HepG2 (cell line): Measurements from ENCODE around the gene P4HA1. TPM values are rescaled to one million over a fixed set of nuclear protein-coding genes. Genes with fewer than 3 reads are reported as not detected.
A peak's percentile ranks its signal among the peaks of the same experiment; 100 is the strongest.

Source experiments
- BCL6 ChIP-seq: IDR thresholded peaks from 2 replicates; pipeline ENCODE4 v1.6.1; 2016; ENCODE audit warnings: missing genetic modification reagents, missing compliant biosample characterization
- DPF2 ChIP-seq: sonication (generic); formaldehyde crosslinking; IDR thresholded peaks from 2 replicates; pipeline ENCODE4 v1.4.0; 2020; ENCODE audit warnings: mild to moderate bottlenecking, low read depth, missing genetic modification reagents, borderline replicate concordance
- ETV5 ChIP-seq: IDR thresholded peaks from 2 replicates; pipeline ENCODE4 v1.6.1; 2018; ENCODE audit warnings: missing biosample characterization, missing genetic modification reagents, inconsistent platforms, borderline replicate concordance
- IRF2 ChIP-seq: IDR thresholded peaks from 2 replicates; pipeline ENCODE4 v1.6.1; 2018; ENCODE audit warnings: missing genetic modification reagents, missing compliant biosample characterization
- ISX ChIP-seq: sonication (generic); formaldehyde crosslinking; conservative IDR thresholded peaks from 2 replicates; pipeline ENCODE4 v1.5.0; 2020; ENCODE audit warnings: missing genetic modification reagents
- PHF21A ChIP-seq: sonication (generic); formaldehyde crosslinking; IDR thresholded peaks from 2 replicates; pipeline ENCODE4 v1.5.0; 2020; ENCODE audit warnings: mild to moderate bottlenecking, missing genetic modification reagents
- SMAD3 ChIP-seq: sonication (generic); formaldehyde crosslinking; IDR thresholded peaks from 2 replicates; pipeline ENCODE4 v1.4.0; 2020; ENCODE audit warnings: missing genetic modification reagents
- TCF7L2 ChIP-seq: IDR thresholded peaks from 2 replicates; pipeline ENCODE4 v1.6.1; 2011; ENCODE audit warnings: mild to moderate bottlenecking, low read depth, low read length, moderate library complexity
- ZFP1 ChIP-seq: IDR thresholded peaks from 2 replicates; pipeline ENCODE4 v1.6.1; 2016
- ZNF530 ChIP-seq: sonication (generic); formaldehyde crosslinking; IDR thresholded peaks from 2 replicates; pipeline ENCODE4 v1.5.0; 2020; ENCODE audit warnings: low read depth, mild to moderate bottlenecking, missing genetic modification reagents
- ZNF547 ChIP-seq: sonication (generic); formaldehyde crosslinking; IDR thresholded peaks from 2 replicates; pipeline ENCODE4 v1.5.1; 2020; ENCODE audit warnings: mild to moderate bottlenecking, missing genetic modification reagents
- polyA plus RNA-seq, 8 experiments: library from polyadenylated mRNA; depleted of rRNA in 3 of 8; stranded (reverse) in 7 of 8; unstranded in 1 of 8; fragments of >200 nt; fragmentation: Illumina TruSeq in 4 of 8; extraction: Trizol in 4 of 8; gene quantifications; 2 replicates each; pipeline versions ENCODE4 v1.2.1 to v1.2.3, GENCODE V29; 2011 to 2016; ENCODE audit warnings: low read depth in 4 of 8, missing spikeins in 1 of 8, mixed read lengths in 1 of 8; ENCODE audit not compliant: insufficient read depth in 1 of 8
- total RNA-seq, 5 experiments: library from RNA; depleted of rRNA; stranded (reverse); fragments of >200 nt; fragmentation: Illumina TruSeq; extraction: Trizol; gene quantifications; 2 replicates each; pipeline ENCODE4 v1.2.3, GENCODE V29; 2016; ENCODE audit warnings: low read depth in 1 of 5
- TF ChIP-seq, protein P1 (sequence below): sonication (generic); formaldehyde crosslinking; IDR thresholded peaks from 2 replicates; pipeline ENCODE4 v1.5.1; 2020; ENCODE audit warnings: mild to moderate bottlenecking, missing genetic modification reagents, borderline replicate concordance
- TF ChIP-seq, protein P2 (sequence below): IDR thresholded peaks from 2 replicates; pipeline ENCODE4 v1.6.1; 2012; ENCODE audit warnings: low read depth, low read length, improper control_type of control experiment
- TF ChIP-seq, protein P3 (sequence below): sonication (generic); formaldehyde crosslinking; IDR thresholded peaks from 2 replicates; pipeline ENCODE4 v1.4.0; 2020; ENCODE audit warnings: missing genetic modification reagents, low read depth, mild to moderate bottlenecking, borderline replicate concordance
- TF ChIP-seq, protein P4 (sequence below): sonication (generic); formaldehyde crosslinking; conservative IDR thresholded peaks from 2 replicates; pipeline ENCODE4 v1.4.0; 2020; ENCODE audit warnings: mild to moderate bottlenecking, missing genetic modification reagents, moderate library complexity

P4HA1 gene
- total and polyA plus RNA-seq, 2 of the 13 experiments (the other 11 are each of a cell fraction or from before 2014, with no cell fraction given) = 63.1 to 196 TPM

DNA sequence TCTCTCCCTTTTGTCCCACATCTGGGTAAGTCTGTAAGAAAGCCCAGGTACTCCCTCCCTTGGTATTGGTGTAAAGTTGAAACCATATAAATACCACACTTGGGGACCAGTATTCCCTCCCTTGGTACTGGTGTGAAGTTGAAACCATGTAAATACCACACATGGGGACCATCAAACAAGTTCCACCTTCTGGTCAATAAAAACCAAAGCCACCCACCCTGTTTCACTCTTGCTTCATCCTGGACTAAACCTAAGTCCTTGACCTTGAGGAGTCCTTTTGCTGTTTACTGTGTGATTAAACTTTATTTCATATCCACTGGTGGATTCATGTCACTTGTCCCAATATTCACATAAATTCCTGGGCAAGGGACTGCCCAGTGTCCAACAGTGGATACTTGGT is 8.4 kb downstream of the P4HA1 start (continued):
- TF ChIP-seq, protein P1, sequence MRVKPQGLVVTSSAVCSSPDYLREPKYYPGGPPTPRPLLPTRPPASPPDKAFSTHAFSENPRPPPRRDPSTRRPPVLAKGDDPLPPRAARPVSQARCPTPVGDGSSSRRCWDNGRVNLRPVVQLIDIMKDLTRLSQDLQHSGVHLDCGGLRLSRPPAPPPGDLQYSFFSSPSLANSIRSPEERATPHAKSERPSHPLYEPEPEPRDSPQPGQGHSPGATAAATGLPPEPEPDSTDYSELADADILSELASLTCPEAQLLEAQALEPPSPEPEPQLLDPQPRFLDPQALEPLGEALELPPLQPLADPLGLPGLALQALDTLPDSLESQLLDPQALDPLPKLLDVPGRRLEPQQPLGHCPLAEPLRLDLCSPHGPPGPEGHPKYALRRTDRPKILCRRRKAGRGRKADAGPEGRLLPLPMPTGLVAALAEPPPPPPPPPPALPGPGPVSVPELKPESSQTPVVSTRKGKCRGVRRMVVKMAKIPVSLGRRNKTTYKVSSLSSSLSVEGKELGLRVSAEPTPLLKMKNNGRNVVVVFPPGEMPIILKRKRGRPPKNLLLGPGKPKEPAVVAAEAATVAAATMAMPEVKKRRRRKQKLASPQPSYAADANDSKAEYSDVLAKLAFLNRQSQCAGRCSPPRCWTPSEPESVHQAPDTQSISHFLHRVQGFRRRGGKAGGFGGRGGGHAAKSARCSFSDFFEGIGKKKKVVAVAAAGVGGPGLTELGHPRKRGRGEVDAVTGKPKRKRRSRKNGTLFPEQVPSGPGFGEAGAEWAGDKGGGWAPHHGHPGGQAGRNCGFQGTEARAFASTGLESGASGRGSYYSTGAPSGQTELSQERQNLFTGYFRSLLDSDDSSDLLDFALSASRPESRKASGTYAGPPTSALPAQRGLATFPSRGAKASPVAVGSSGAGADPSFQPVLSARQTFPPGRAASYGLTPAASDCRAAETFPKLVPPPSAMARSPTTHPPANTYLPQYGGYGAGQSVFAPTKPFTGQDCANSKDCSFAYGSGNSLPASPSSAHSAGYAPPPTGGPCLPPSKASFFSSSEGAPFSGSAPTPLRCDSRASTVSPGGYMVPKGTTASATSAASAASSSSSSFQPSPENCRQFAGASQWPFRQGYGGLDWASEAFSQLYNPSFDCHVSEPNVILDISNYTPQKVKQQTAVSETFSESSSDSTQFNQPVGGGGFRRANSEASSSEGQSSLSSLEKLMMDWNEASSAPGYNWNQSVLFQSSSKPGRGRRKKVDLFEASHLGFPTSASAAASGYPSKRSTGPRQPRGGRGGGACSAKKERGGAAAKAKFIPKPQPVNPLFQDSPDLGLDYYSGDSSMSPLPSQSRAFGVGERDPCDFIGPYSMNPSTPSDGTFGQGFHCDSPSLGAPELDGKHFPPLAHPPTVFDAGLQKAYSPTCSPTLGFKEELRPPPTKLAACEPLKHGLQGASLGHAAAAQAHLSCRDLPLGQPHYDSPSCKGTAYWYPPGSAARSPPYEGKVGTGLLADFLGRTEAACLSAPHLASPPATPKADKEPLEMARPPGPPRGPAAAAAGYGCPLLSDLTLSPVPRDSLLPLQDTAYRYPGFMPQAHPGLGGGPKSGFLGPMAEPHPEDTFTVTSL = peak; percentile 78; the same call in 1 of the 2 replicates
- TF ChIP-seq TCF7L2 (no peak), ZFP1 (no peak), BCL6 (peak; percentile 79), SMAD3 (CRISPR knock-in tag) (0 out of 2 replicates have a peak, but pooled peaks have one; percentile 41), PHF21A (peak; percentile 59; the same call in 1 of the 2 replicates), IRF2 (CRISPR knock-in tag) (peak; percentile 35; the same call in 1 of the 2 replicates), ISX (CRISPR knock-in tag) (no peak), DPF2 (CRISPR knock-in tag) (0 out of 2 replicates have a peak, but pooled peaks have one; percentile 18), ETV5 (CRISPR knock-in tag) (peak; percentile 34; the same call in 1 of the 2 replicates), ZNF530 (CRISPR knock-in tag) (no peak), ZNF547 (CRISPR knock-in tag) (no peak)
- TF ChIP-seq, protein P2, sequence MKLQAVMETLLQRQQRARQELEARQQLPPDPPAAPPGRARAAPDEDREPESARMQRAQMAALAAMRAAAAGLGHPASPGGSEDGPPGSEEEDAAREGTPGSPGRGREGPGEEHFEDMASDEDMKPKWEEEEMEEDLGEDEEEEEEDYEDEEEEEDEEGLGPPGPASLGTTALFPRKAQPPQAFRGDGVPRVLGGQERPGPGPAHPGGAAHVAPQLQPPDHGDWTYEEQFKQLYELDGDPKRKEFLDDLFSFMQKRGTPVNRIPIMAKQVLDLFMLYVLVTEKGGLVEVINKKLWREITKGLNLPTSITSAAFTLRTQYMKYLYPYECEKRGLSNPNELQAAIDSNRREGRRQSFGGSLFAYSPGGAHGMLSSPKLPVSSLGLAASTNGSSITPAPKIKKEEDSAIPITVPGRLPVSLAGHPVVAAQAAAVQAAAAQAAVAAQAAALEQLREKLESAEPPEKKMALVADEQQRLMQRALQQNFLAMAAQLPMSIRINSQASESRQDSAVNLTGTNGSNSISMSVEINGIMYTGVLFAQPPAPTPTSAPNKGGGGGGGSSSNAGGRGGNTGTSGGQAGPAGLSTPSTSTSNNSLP = 0 out of 2 replicates have a peak, but pooled peaks have one; percentile 46
- TF ChIP-seq, protein P3, sequence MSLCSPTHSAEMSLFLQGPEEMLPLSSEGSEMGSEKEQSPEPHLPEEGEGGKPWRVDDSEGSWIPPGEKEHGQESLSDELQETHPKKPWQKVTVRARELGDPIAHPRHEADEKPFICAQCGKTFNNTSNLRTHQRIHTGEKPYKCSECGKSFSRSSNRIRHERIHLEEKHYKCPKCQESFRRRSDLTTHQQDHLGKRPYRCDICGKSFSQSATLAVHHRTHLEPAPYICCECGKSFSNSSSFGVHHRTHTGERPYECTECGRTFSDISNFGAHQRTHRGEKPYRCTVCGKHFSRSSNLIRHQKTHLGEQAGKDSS = no peak
- TF ChIP-seq, protein P4, sequence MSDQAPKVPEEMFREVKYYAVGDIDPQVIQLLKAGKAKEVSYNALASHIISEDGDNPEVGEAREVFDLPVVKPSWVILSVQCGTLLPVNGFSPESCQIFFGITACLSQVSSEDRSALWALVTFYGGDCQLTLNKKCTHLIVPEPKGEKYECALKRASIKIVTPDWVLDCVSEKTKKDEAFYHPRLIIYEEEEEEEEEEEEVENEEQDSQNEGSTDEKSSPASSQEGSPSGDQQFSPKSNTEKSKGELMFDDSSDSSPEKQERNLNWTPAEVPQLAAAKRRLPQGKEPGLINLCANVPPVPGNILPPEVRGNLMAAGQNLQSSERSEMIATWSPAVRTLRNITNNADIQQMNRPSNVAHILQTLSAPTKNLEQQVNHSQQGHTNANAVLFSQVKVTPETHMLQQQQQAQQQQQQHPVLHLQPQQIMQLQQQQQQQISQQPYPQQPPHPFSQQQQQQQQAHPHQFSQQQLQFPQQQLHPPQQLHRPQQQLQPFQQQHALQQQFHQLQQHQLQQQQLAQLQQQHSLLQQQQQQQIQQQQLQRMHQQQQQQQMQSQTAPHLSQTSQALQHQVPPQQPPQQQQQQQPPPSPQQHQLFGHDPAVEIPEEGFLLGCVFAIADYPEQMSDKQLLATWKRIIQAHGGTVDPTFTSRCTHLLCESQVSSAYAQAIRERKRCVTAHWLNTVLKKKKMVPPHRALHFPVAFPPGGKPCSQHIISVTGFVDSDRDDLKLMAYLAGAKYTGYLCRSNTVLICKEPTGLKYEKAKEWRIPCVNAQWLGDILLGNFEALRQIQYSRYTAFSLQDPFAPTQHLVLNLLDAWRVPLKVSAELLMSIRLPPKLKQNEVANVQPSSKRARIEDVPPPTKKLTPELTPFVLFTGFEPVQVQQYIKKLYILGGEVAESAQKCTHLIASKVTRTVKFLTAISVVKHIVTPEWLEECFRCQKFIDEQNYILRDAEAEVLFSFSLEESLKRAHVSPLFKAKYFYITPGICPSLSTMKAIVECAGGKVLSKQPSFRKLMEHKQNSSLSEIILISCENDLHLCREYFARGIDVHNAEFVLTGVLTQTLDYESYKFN = peak; percentile 77
